Measurements from ENCODE around the gene PBX3. TPM values are rescaled to one million over a fixed set of nuclear protein-coding genes. Genes with fewer than 3 reads are reported as not detected.

The PBX3 gene
- total RNA-seq (2021): 1.5 and 3.5 TPM in 2 replicates
- percentile 35 among the genes with signal in this experiment for Bru-seq, nascent RNA
- percentile 41 among the genes with signal in this experiment for BruChase-seq, experiment 1, labeled RNA remaining after a 2-hour chase
- BruChase-seq, experiment 2, labeled RNA remaining after a 6-hour chase: percentile 38 among the genes with signal in this experiment
- long read RNA-seq: 0 reads

- no peaks in the 10 kb centered on the region for H3K36me3 ChIP-seq (ENCODE audit: insufficient read depth, low read length, poor library complexity, severe bottlenecking)
- H3K27ac ChIP-seq (ENCODE audit: low read depth, low read length, poor library complexity, severe bottlenecking): no peak within 1 kb of the TSS
- TF ChIP-seq, protein P1, sequence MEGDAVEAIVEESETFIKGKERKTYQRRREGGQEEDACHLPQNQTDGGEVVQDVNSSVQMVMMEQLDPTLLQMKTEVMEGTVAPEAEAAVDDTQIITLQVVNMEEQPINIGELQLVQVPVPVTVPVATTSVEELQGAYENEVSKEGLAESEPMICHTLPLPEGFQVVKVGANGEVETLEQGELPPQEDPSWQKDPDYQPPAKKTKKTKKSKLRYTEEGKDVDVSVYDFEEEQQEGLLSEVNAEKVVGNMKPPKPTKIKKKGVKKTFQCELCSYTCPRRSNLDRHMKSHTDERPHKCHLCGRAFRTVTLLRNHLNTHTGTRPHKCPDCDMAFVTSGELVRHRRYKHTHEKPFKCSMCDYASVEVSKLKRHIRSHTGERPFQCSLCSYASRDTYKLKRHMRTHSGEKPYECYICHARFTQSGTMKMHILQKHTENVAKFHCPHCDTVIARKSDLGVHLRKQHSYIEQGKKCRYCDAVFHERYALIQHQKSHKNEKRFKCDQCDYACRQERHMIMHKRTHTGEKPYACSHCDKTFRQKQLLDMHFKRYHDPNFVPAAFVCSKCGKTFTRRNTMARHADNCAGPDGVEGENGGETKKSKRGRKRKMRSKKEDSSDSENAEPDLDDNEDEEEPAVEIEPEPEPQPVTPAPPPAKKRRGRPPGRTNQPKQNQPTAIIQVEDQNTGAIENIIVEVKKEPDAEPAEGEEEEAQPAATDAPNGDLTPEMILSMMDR (conservative IDR thresholded peaks at IDR 0.05; ENCODE audit: low read depth, low read length): no peak
- no peak for TF ChIP-seq EZH2 (IDR thresholded peaks at IDR 0.05; ENCODE audit: borderline replicate concordance, low read depth, low read length, poor library complexity, severe bottlenecking)
- H3K27me3 ChIP-seq (replicated peaks; ENCODE audit: insufficient read depth, low read depth, low read length, poor library complexity): peaks cover 87% of the 10 kb centered on the region
- ChIA-PET POLR2A (ENCODE audit: low non-redundant PET) (no interaction called here), CTCF (no interaction called here)
- BruUV-seq (replicated peaks): no TSS peak
- peaks cover 19% of the 10 kb centered on the region for H3K4me1 ChIP-seq (ENCODE audit: insufficient read depth, low read length, poor library complexity, severe bottlenecking)
- H3K4me3 ChIP-seq (ENCODE audit: low read depth, low read length, poor library complexity, severe bottlenecking): peak within 1 kb of the TSS; percentile 46
- DNase-seq (ENCODE audit: low spot score): peak; percentile 44
- no peaks in the 10 kb centered on the region for H3K9me3 ChIP-seq (ENCODE audit: low read depth, low read length, poor library complexity, severe bottlenecking)
- intact Hi-C loops (cut with micrococcal nuclease; ENCODE audit: unreplicated experiment): no loop called here
Measured at GRCh38 chr9:125747053-125747764, at the start of gene PBX3. PBX3 (plus strand) TSS chr9:125747373.

DNA sequence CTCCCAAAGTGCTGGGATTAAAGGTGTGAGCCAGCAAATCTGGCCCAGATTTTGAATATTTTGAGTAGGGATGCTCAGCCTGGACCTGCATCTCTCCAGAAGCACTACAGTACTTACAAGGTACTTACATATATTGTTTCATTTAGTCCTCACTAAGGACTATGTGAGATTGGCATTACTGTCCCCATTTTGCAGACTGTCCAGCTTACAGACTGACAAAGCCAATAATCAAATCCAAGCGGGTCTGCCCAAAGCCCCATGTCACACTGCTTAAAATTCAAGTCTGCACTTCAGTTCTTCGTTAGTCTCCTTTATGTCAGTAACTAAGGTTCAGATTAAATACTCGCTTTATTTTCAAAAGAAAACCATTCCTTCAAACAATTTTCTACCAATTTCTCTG lies 47.3 kb upstream of the PBX3 start:
- CTCF ChIA-PET: no interaction called here
- intact Hi-C loops (cut with micrococcal nuclease; ENCODE audit: unreplicated experiment): no loop called here
- no peak for TF ChIP-seq EZH2 (IDR thresholded peaks at IDR 0.05; ENCODE audit: borderline replicate concordance, low read depth, low read length, poor library complexity, severe bottlenecking)
- TF ChIP-seq, protein P1 (conservative IDR thresholded peaks at IDR 0.05; ENCODE audit: low read depth, low read length): no peak
- DNase-seq (ENCODE audit: low spot score): no peak
- BruUV-seq (replicated peaks): no TSS peak
- no peaks in the 10 kb centered on the region for H3K9me3 ChIP-seq (ENCODE audit: low read depth, low read length, poor library complexity, severe bottlenecking)
- no peaks in the 10 kb centered on the region for H3K27me3 ChIP-seq (replicated peaks; ENCODE audit: insufficient read depth, low read depth, low read length, poor library complexity)
- POLR2A ChIA-PET (ENCODE audit: low non-redundant PET): no interaction called here
- no peaks in the 10 kb centered on the region for H3K36me3 ChIP-seq (ENCODE audit: insufficient read depth, low read length, poor library complexity, severe bottlenecking)
- H3K4me3 ChIP-seq (ENCODE audit: low read depth, low read length, poor library complexity, severe bottlenecking): no peak overlapping the region
- H3K4me1 ChIP-seq (ENCODE audit: insufficient read depth, low read length, poor library complexity, severe bottlenecking): peaks cover 12% of the 10 kb centered on the region
- H3K27ac ChIP-seq (ENCODE audit: low read depth, low read length, poor library complexity, severe bottlenecking): no peak overlapping the region

DNA sequence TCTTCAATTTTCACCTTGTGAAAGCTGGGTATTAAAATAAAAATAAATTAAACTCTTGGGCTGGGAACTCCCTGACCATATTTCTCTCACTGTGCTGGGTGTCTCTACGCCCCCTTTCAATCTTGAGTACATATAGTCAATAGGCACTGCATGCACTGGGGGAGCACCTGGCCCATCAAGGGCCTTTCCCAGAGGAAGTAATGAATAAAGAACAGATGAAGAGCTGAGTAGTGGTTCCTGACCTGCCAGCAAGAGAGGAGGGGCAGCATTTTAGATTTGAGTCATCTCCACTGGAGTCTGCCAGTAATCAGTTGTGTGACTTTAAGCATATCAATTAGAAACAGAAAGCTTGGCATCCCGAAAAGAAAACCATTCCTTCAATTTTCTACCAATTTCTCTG lies 46.4 kb upstream of the PBX3 start:
- H3K36me3 ChIP-seq (ENCODE audit: insufficient read depth, low read length, poor library complexity, severe bottlenecking): no peaks in the 10 kb centered on the region
- DNase-seq (ENCODE audit: low spot score): no peak
- CTCF ChIA-PET: no interaction called here
- no TSS peak for BruUV-seq (replicated peaks)
- intact Hi-C loops (cut with micrococcal nuclease; ENCODE audit: unreplicated experiment): no loop called here
- H3K4me1 ChIP-seq (ENCODE audit: insufficient read depth, low read length, poor library complexity, severe bottlenecking): peaks cover 6% of the 10 kb centered on the region
- no peaks in the 10 kb centered on the region for H3K9me3 ChIP-seq (ENCODE audit: low read depth, low read length, poor library complexity, severe bottlenecking)
- no peak overlapping the region for H3K27ac ChIP-seq (ENCODE audit: low read depth, low read length, poor library complexity, severe bottlenecking)
- no peaks in the 10 kb centered on the region for H3K27me3 ChIP-seq (replicated peaks; ENCODE audit: insufficient read depth, low read depth, low read length, poor library complexity)
- POLR2A ChIA-PET (ENCODE audit: low non-redundant PET): no interaction called here
- no peak overlapping the region for H3K4me3 ChIP-seq (ENCODE audit: low read depth, low read length, poor library complexity, severe bottlenecking)
- TF ChIP-seq, protein P1 (conservative IDR thresholded peaks at IDR 0.05; ENCODE audit: low read depth, low read length): no peak
- TF ChIP-seq EZH2 (IDR thresholded peaks at IDR 0.05; ENCODE audit: borderline replicate concordance, low read depth, low read length, poor library complexity, severe bottlenecking): no peak
